HG03575 (cell line): ENCODE data around the gene AHDC1.
"Not testable (repeated sequence)": the region's sequence is repeated elsewhere in the genome, so short reads cannot be mapped to it uniquely, and the experiment has no call there.

Source experiments
- ATAC-seq: cut with Tn5 transposase; IDR thresholded peaks from one replicate; pipeline ENCODE4 v1.9.1; 2021; ENCODE audit not compliant: unreplicated experiment, insufficient number of reproducible peaks, low FRiP score; ENCODE audit errors: extremely low read depth

Gene AHDC1

DNA sequence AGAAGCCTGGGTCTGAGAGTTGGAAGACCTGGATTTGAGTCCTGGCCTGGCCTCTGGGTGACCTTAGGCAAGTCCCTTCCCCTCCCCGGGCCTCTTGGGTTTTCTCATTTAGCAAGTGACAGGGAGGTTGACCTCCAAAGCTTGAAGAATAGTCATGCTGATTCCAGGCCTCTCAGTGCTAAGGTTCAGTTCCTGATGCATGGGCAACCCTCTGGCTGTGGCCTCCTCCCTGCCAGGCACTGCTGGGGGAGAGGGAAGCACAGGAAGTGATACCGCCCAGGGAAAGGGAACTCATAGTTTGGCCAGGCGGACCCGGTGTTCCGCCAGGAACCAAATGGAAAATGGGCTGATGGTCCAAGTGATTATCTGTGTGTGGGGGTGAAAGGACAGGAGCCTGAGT is 90.4 kb downstream of the AHDC1 start:
- ATAC-seq, result no peak

DNA sequence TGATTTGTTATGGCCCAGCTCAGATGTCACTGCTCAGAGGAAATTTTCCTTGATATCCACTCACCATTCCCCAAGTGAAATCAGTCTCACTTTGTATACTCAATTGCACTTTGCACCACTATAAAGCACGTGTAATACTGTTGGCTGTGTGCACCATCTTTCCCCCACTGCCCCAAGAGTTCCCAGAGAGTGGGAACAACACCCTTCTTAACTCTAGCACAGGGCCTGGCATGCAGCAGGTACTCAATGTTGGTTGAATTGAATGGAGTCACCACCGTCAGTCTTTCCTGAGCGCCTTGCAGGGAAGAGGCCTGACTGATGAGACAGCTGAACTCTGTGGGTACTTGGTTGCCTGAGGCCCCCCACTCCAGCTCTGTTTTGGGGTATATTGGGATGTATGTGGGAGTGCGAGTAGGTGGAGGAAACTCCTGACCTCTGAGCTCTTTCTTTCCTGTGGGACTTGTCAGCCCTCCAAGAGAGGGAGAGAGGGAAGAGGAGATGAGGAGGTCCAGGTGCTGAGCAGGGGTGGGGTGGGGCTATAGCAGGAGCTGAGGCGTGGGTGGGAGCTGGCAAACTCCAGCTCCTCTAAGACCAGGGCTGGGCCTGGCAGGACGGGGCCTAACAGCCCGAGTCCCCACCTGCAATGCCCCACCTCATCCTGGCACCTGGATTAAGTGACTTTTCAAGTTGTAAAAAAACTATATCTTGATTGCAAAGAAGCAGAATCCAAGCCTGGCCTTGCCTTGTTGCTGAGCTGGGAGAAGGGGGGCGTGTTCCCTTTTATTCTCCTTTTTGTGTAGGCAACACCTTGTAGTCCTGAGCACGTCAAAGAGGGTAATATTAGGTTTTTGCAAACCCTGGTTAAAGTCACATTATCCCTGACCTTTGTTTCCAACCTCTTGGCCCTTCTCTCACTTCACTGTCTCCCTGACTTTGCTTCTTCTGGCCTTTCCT is 94.5 kb downstream of the AHDC1 start:
- ATAC-seq, result no peak

DNA sequence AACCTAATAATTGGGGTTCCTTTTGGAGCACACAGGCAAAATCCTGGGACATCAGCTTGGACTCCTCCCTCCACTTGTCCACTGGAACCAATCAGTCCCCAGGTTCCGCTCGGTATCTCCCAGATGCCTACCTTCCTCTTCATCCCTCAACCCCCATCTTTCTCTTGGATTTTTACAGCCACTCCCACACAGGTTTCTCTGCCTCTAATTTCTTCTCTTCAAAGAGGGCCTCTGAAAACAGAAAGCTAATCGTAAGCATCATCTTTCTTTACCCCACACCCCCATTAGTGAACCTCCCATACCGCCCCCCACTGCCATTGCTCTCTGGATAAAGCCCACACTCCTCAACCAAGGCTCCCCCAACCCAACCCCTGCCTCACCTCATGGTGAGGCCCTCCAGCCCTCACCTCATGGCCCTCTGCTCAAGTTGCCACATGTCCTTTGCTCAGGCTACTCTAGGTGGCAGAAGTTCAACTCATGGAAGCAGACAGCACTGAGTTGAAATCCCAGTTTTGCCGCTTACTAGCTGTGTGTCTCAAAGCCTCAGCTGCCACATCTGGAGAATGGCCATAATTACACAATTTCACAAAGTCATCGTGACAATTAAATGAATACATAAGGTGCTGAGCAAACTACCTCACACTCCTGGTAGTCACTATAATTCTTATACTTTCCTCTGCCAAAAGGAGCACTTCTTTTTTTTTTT is 95.8 kb downstream of the AHDC1 start:
- ATAC-seq, result no peak

DNA sequence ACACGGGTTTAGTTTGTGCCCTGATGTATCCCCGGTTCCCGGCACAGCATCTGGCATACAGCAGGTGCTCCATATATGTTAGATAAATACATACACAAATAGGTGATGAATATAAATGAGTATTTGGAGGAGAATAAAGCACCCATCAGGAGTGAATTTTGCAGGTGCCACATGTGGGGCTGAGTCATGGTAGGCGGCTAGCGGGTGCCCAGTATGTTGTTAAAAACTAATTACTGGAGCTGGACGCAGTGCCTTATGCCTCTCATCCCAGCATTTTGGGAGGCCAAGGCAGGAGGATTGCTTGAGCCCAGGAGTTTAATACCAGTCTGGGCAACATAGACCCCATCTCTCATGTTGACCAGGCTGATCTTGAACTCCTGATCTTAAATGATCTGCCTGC is 97.2 kb downstream of the AHDC1 start:
- no peak for ATAC-seq

DNA sequence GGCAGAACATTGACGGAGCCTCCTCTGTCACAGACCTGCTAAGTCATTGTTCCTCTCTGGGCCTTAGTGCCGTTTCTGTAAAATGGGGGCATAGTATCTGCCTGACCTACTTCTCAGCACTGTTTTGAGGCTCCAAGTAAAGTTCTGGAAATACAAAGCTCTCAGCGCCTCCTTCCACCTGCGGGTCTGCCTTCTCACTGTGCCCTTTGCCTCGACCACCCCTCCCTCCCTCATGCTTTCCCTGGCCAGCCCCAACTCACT is 98.6 kb downstream of the AHDC1 start:
- no peak for ATAC-seq

DNA sequence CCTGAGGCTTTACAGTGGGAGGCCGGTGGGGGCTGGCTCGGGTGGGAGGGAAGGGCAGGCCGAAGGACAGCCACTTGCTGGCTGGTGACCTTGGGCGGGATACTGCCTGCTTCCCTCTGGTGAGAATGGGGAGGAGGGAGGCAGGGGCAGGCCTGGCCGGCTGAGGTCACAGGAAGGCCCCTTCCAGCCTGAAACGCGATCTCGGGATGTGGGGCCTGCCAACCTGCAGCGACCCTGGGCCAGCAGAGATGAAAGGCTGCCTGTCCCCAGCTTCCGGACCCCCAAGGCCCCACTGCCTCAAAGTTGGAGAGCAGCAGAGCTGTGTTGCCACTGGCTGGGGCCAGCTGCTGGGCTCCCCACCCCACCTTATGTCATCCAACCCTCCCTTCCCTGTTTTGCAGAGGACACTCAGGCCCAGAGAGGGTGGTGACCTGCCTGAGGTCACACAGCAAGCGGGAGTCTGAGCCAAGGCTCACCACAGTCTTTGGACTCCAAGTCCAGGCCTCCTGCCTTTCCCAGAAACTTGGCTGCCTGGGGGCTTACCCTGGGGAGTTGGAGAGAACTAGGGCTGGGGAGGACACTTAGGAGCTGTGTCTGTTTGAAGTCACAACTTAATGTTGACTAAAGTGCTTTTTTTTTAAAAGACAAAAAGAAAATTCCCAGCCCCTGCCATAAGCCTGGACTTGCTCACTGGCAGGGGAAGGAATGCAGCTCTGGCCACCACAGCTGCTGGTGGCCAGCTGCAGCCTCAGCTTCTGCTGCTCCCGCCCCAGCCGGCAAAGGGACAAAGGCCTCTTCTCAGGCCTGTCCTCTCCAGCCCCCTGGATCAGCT is 99.1 kb downstream of the AHDC1 start:
- no peak for ATAC-seq

DNA sequence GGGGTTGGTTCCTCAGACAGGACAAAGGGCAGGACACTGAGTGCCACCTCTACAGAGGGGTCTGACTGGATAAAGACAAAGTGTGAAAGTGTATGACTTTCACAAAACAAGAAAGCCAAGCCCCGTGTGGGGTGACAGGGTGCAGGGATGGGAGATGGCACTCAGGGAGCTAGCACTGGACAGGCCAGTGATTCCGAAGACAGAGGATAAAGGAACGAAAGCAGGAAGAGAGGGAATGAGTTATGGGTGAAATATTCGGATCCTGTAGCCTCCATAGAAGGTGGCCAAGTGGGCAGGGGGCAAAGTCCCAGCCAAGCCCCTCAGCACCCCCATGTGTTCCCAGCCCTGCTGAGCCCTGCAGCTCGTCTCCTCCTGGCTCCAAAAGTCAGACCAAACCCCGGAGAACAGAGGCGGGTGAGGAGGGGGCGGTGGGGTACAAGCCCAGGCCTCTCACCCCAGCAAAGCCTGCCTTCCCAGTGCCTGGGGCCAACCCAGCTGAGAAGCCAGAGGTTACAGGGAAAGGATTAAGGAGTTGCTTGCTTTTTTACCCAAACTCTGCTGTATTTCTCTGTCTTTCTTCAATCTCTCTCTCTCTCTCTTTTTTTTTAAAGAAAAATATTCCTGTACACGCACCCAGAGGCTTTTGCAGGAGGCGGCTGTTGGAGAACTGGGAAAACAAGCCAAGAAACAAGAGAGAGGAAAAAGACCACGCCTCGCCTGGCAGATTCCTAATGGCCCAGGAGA is 99.9 kb downstream of the AHDC1 start:
- ATAC-seq, result no peak

DNA sequence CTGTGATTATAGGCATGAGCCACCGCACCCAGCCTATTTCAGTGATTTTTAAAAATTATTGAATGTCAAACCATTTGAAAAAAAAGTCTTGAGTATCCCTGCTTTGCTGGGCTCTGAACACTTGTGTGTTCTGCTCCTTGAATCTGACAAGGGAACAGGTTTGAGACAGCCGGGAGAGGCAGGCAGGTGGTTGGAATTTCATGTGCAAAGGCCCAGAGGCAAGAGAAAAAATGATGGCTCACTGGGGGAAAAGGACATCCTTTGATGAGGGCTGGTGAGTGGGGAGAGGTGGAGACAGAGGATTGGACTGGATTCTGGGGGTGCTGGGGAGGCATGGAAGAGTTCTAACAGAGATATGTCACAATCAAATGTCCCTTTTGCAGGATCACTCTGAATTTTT is 100.9 kb downstream of the AHDC1 start:
- ATAC-seq, result no peak

DNA sequence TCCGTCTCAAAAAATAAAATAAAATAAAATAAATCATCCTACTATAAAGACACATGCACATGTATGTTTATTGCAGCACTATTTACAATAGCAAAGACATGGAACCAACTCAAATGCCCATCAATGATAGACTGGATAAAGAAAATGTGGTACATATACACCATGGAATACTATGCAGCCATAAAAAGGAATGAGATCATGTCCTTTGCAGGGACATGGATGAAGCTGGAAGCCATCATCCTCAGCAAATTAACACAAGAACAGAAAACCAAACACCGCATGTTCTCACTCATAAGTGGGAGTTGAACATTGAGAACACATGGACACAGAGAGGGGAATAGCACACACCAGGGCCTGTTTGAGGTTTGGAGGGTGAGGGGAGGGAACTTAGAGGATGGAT is 102.8 kb downstream of the AHDC1 start:
- not testable (repeated sequence) for ATAC-seq

DNA sequence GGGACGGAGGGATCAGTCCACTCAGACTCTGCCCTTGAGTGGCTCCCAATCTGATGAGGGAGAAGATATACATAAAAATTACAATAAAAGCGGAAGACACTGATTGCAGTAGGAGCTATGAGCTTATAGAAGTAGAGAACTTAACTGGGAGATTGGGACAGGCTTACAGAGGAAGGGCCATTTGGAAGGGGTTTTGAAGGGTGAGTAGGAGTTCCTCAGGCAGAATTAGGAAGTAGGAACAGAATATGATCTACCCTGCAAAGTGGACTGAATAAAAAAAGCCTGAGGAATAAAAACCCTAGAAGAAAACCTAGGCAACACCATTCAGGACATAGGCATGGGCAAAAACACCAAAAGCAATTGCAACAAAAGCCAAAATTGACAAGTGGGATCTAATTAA is 104.8 kb downstream of the AHDC1 start:
- no peak for ATAC-seq

DNA sequence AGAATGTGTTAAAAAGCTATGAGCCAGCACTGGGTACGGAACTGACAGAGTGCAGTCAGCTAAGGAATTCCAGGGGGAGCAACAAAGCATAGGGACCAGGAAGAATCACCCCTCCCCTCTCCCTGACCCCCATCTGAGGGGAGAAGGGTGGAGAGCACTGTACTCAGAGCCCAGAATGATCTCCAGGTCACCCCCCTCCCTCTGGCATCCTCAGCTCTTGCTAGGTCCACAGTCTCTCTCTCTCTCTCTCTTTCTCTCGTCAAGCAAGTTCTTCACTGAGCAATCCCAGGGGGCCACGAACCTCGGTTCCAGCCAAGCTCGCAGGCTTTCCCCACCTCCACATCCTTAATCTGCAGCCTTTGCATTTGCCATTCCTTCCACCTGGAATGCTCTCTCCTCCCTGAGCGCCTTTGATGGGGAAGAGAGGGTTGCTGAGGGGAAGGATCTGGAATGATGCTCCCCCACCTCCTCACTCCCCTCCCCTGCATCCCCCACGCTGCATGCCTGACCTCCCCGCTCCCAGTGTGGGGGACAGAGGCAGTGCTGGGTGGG is 107.3 kb downstream of the AHDC1 start:
- no peak for ATAC-seq

DNA sequence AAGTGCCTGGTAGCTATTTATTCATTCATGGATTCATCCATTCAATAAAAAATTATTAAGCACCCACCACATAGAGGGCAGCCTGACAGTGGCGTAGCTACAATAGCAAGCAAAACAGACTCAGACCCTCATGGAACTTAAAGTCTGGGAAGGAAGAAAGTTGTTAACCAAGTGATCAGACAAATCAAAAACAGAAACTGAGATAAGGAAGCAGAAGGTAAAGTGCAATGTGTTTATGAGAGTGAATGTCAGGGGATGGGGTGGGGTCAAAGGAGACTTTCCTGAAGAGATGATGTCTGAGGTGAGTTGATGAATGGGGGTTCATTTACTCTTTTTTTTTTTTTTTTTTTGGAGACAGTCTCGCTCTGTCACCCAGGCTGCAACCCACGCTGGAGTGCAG is 111.1 kb downstream of the AHDC1 start:
- no peak for ATAC-seq

DNA sequence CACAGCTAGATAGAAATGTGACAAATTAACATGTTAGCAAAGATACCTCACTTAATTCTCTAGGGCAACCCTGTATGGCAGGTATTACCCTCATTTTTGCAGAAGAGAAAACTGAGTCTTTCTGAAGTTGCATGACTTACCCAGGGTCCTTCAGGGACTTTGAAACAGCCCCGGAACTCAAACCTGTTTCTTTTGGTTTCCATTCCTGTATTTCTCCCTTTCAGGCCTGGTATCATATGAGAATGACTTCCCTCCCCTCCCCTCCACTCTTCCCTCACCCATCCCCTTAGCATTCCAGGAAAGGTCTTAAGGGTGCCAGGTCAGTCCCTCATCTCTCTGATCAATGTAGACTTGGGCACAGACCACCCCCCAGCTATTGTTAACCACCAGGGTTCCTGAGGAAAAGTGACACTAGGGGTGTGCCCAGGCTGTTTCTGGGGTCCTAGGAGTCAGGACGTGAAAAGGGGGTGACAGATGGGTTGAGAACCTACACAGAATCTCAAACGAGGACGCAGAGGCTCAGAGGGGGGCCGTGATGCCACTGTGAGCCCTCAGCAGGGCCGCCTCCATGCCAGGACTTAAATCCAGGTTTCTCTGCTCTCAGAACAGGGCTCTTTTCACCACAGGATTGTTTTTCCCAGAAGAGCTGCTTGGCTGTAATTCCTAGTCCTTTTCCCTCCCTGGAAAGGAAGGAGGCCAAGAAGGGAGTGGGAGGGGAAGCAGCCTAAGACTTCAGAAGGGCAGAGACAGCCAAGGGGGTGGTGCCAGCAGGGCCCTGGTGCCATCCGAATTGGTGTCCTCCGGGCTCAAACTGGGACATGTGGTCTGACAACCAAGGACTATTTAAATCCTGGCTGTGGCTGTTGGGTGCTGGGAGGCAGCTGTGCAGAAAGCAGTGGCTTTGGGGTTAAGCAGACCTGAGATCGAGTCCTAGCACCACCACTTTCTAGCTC is 111.9 kb downstream of the AHDC1 start:
- ATAC-seq, result no peak

DNA sequence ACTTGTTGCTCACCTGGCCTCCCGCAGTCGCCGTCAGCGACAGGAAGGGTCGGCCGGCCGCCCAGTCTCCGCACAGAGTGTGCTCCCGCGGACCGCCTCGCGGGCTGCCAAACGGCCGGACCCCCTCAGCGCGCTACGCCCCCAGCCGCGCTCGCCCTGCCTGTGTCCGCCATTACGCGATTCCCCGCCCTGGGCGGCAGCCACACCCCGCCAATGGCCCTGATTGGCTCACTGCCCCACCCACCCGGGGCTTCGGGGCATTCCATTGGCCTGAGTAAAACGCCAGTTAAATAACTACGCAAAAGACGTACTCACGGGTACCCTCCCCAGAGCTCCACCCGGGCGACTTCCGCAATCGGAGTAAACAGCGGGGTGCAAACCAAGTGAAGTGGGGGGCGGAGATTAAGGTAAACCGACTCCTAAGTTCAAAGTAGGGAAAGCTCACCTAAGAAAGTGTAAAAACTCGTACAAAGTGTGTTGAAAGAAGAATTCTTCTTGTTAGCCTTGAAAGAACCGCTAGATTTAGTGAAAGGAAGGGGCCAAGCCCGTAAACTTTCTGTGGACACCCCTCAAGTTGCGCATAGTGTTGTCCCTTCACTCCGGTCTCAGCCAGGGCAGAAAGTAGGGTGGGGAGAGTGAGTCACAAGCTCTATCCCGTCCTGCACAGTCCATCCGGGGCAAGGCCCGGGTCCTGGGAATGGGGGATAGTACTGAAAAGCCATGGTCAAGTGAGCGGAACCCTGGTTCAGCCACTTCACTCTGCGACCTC is 113.8 kb downstream of the AHDC1 start, which contains the start of gene WASF2:
TSS of gene WASF2 (minus strand) at position 195 of the 769 bp plus-strand sequence. CDS start 61,277 bp downstream, outside the sequence.
- ATAC-seq, result peak; percentile 44

DNA sequence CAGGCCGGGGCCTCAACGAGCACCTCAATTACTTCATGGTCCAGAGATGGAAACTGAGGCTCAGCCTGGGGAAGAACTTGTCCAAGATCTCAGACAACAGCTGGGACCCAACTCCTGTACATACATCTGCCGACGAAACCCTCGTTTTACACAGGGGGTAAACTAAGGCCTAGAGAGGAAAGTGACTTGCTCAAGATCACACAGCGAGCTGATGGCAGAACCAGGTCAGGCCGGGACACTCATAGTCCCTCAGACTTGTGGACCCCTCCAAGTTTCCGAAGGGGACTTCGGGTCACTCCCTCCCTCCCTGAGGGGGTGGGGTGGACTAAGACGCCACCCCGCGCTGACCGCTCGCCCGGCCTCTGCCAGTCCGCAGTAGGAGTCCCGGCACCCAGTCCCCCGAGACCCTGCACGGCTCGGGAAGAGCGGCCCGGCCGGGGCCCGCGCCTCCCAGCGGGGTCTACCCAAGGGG is 114.4 kb downstream of the AHDC1 start:
- no peak for ATAC-seq

DNA sequence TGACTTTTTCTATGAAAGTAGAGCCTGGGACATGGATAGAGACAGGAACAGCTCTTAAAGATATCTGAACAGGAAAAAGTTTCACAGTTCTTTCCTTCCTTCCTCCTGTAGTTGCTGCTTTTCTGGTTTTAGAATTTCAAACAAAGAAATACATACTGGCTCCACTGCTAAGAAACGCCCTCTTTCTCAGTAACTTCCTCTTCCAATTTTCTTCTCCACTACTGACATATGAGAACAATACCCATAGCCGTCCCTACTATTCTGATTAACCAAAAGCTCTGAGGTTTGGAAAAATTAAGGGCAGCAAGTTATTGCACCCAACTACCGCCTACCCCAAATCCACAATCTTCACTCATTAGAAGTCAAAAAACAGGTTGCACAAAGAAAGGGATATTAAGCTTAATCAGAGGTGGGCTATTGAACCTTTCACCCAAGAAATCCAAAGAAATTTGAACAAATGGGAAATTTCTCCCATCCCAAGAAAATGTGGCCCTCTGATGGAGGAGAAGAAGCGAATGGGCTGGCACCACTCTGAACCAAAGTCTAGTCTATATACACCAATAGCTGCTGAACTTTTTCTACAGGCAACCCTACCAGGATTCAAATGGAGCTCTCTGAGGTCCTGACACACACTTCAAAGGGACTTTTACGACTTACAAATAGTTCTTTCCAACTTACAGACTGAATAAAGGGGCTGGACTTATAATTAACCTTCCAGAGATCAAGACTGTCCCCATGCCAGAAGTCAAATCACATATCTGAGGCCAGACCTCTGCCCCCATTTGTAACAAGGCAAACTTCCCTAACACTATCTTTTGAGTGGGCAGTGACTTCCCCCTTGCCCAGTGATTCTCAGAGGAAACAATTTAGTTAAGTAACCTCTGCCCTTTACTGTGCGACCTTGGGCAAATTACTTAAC is 115.7 kb downstream of the AHDC1 start:
- ATAC-seq, result no peak
